SH-SY5Y (cell line): ENCODE measurements around the gene GDF15.

Source experiments
- GATA2 ChIP-seq: IDR thresholded peaks from 2 replicates; pipeline ENCODE4 v1.6.1; 2011; ENCODE audit warnings: mild to moderate bottlenecking, low read depth, low read length
- GATA3 ChIP-seq: IDR thresholded peaks from 2 replicates; pipeline ENCODE4 v1.6.1; 2011; ENCODE audit warnings: low read depth, mild to moderate bottlenecking, low read length, moderate library complexity

The GDF15 gene

DNA sequence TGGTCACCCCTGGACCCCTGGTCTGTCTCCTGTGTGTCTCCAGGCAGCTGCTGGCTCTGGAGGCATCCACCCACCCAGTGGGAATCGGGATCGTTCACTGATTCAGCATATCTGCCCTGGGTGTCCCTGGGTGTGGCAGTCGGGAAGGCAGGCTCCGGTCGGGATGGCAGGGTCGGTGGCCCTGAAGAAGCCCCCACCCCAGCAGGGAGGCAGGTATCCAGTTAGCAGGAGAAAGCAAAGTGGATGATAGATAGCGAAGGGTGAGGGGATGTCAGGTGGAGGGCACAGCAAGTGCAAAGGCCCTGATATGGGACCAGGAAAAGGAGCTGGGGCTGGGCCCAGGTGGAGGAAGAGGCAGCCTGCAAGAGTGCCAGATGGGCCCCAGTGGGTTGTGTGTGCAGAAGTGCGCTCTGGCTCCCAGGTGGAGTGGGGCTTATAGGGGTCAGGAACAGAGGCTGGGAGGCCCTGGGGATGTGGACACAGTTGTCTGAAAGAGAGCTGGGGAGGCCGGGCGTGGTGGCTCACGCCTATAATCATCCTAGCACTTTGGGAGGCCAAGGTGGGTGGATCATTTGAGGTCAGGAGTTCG lies 35.5 kb downstream of the GDF15 start:
- TF ChIP-seq GATA2 (no peak), GATA3 (no peak)

DNA sequence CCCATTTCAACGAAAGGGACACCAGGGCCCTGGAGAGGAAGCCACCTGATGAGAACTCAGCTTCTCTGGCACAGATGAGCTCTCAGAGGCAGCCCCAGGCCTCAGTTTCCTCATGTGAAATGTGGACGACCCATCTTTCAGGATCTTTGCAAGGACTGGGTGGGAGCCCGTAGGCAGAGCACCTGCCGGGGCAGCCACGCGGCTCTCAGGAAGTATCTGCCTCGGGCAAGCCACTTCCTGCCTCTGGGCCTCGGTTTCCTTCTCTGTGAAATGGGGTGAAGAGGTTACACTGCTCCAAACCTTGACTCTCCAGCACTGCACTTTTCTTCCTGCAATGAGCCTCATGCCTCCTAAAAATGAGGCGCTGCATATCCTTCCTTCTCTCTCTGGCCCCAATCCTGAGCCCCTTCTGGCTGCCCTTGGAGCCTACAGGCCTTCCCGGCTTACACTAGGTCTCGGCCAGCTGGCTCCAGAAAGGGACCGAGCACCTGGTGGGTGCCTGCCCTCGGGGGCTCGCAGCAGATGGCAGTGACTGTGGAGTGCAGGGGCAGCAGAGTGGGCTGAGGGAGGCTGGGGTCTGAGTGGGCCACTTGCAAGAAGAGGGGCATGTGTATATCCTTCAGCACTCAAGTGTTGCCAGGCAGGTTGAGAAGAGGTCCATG lies 36.7 kb downstream of the GDF15 start:
- TF ChIP-seq GATA2, result no peak
- no peak for TF ChIP-seq GATA3

DNA sequence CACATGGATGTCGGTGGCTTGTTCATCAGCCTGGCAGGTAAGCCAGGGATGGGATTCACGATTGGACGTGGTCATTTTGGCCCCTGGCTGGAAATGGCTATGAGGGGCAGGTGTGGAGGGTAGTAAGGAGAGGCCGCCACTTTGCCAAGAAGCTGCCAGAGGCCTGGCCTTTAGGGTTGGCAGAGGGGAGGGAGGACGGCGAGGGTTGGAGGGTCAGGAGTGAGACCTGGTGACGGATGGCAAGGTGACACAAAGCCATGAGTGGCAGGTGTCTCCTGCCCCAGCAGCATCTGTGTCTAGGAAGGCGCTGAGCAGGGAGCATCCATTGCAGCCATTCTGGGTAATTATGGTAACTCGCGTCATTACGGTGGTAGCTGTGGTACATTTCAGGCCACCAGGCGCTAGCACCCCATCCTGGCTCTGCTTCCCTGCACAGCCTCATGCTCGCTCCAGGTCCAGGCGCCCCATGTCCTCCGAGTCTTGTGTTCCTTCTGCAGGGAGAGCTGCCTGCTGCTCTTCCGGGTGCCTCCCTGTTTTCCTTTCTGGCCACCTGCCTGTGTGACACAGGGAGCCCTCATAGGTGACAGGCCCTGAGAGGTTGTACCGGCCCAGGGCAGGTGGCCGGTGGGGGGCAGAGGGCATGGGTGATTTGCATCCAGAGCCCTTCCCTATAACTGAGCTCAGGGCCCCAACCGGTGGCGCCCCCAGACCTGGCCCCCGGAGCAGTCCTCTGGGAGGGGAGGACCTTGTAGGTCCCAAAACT lies 37.5 kb downstream of the GDF15 start:
- TF ChIP-seq GATA3 (no peak), GATA2 (no peak)

DNA sequence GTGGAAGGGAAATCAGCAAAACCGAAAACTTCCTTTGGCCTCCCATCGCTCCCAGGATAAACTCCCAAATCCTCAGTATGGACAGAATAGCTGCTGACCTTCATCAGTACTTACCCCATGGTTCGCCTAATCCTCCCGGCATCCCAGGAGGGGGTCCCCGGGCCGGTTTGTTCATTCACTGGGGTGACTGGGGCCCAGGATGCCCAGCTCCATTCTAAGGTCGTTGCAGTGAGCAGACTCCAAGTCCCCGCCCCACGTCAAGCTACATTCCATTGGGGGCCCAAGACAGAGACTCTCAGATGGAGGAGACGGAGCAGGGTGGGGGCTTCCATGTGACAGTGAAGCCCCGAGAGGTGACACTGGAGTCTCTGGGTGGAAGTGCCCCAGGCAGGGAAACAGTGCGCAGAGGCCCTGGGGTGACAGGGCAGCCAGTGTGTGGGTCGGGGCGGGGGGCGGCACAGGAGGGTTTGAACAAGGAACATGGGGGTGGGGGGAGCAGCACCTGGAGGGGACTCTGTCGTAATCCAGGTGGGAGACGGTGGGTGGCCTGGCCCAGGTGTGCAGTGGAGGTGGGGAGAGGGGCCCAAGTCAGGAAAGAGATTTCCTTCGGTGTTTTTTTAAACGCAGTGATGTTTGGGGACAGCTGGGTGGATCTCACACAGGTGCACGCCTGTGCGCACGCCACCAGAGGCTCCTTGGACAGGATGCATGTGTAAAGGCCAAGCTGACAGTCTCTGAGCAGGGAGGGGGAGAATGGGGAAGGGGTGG lies 38.3 kb downstream of the GDF15 start:
- TF ChIP-seq GATA3 (no peak), GATA2 (no peak)

DNA sequence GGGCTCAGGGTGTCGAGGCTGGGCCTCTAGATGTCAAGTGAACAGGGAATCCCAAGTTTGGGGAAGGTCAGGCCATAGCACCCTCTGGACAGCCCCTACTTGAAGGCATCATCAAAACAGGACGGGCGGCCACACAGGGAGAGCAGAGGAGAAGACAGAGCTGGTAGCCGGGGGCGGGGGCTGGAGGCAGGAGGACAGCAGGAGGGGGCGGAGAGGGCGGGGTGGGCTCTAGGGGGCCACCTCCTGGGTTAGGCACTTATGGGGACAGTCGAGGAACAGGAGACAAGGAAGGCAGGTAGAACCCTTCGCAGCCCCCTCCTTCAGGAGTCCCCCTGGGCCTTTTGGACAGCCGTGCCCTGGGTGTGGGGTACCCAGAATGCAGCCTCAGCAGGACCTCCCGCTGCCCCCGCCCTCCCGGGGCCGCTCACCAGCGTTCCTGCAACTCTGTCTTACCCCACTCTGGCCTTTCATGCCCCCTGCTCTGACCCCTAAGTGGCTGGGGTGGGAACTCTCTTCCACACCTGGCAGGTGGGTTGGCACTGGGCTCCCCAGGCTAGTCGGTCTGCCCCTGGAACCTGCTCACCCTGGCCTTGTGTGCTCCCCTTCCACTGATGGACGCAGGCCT lies 39.0 kb downstream of the GDF15 start:
- TF ChIP-seq GATA2 (no peak), GATA3 (no peak)

DNA sequence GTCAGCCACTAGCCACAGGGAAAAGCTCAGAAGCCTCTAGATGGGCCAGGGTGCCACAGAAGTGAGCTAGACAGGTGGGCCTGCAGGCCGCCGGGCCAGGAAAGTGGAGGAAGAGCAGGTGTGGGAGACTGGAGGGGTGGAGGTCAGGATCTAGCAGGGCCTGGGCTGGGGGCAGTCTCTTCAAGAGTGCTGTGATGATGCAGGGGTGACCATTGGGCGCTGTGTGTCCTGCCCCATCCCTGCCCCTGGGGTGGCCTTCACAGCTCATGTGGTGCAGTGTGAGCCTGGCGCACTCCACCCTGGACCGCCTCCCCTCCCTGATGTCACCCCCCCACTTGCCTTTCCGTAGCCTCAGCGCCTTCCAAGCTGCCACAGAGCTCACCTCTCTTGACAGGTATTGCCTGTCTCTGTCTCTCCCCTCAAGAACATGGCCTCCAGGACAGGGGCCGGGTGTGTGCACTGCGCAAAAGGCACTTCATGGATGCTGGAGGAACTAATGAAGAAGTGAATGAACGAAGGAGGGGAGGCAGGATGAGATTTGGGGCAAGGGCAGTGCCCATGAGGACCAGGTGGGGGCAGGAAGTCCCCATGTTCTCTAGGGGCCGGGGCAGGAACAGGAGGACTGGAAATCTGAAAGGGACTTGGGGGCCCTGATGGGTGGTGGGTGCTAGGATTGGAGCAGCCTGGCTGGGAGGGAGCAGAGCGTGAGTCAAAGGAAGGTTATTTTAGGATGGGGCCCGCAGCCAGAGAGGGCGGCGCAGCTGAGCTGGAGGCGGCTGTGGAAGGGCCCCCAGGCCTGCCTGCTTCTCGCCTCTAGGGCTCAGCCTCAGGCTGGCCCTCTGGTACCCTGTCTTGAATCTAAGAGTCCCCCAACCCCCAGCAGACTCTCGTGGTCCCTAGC lies 39.8 kb downstream of the GDF15 start:
- TF ChIP-seq GATA2 (no peak), GATA3 (no peak)

DNA sequence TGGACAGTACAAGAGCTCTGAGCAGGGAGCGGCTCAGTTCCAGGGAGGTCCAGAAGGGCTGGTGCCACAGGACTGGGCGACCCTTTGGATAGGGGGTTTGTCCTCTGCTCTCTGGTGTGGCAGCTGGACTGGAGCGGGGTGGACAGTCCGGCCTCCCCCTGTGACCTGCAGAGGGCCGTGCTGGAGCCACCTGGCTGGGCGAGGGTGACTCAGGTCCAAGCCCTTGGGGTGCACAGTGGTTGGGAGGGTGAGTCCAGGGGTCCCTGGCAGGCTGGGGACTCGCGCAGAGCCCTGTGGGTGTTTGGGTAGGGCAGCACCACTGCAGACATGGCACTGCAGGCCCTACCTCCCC lies 40.4 kb downstream of the GDF15 start:
- TF ChIP-seq GATA3 (no peak), GATA2 (no peak)

DNA sequence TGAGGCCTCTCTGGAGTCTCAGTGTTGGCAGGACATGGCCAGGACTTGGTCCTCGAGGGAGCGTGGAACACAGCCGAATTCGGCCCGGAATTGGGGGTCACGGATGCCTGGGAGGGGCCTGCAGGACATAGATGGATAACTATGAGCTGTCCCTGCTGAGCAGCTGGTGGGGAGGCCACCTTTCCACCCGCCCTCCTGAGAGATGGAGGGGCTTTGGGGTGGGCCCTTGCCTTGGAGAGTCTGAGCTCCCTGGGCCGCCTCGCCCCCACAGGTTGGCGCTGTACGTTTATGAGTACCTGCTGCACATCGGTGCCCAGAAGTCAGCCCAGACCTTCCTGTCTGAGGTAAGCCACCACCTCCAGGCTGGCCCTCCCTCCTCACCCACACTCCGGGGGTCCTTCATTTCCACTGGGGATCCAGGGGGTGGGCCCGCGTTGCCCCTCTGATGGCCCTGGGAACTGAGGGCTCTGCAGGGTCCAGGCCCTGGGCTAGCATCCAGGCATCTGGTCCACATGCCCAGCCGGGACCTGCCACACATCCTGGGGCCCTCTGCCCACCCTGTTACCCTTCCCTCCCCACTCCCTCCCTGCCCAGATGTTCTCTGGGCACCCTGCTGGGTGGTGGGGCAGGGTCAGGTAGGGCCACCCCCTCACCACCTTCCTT lies 41.3 kb downstream of the GDF15 start:
- no peak for TF ChIP-seq GATA3
- TF ChIP-seq GATA2, result no peak

DNA sequence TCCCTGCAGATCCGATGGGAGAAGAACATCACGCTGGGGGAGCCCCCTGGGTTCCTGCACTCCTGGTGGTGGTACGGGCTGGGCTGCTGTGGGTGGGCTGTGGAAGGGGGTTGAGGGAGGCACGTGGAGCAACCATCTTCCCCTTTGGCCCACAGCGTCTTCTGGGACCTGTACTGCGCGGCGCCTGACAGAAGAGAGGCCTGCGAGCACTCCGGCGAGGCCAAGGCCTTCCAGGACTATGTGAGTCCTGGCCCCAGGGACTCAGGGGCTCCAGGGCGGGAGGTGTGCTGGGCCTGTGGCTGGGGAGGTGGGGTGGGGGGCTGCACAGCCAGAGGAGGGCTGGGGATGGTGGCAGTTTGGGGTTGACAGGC lies 41.8 kb downstream of the GDF15 start:
- TF ChIP-seq GATA3 (no peak), GATA2 (no peak)

DNA sequence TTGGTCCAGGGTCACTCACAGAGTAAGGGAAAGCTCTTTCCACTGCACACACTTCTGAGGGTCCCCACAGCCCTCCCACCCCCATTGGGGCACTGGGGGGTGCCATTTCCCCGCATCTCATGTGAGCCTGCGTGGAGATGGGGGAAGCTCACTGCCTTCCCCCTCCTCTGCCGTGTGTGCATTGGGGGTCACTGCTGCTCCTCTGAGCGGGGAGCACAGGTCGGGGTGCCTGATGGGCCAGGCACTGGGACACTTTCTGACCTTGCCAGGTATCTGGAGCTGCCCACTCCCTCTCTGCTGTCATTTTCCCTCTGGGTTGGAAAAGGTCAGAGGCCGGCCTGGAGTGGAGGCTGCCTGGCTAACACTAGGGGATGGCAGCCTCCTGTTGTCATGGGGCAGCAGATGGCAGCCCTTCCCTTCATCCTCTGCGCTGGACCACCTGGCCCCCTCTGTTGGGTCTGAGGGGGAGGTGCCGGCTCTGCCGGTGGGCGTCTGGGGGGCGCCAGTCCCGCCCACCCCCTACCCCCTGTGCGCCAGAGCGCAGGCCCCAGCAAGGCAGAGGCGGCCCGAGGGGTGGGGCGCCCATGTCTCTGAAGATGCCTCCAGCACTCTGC lies 42.3 kb downstream of the GDF15 start:
- no peak for TF ChIP-seq GATA3

DNA sequence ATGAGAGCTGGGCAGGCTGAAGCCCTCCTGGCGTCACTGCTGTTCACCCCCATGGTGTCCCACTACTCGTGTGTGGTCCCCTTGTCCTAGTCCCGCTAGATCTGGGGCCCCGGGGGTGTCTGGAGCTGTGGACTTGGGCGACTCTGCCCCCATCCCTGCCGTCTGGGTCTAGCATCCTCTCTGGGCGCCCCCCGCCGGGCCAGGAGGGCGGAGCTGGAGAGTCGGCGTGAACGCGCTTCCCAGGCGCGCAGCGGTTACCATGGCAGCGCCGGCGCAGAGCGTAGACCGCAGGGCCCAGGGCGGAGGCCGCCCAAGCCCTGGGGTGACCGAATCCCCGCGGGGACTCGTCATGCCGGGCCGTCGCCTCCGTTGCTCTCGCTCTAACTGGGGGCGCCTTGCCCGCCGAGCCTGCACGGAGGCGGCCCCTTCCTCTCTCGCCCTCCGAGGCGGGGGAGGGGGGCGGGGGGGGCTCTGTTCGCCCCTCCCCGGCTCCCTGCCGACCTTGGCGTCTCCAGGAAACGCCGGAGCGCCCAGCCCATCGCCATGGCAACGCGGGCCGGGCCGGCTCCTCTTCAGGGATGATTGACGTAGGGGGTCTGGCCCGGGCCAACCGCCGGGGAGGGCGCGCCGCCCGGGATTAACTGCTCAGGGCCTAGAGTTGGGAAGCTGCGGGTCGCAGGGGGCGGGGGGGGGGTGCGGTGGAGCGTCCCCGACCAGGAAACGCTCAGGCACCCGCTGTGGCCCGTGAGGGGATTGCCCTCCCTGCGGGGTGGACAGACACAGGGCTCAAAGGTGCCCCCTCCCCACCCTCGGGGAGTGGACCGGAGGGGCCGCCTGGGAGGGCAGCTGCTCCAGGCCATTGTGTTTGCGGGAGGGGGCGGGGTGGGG lies 43.1 kb downstream of the GDF15 start:
- TF ChIP-seq GATA3, result no peak
- no peak for TF ChIP-seq GATA2
